Measurements from ENCODE around the gene DFFB. TPM values are rescaled to one million over a fixed set of nuclear protein-coding genes. Genes with fewer than 3 reads are reported as not detected.

The DFFB gene
- total and polyA plus RNA-seq, 2 donors (not counting 3 experiments of a cell fraction or from before 2014, with no cell fraction given), result 11.7 to 11.8 TPM

GRCh38 chr1:3922851-3923250 lies 65.6 kb downstream of the DFFB start:
- DNase-seq (ENCODE audit: low read depth, low spot score) (no peak), FAIRE-seq (no peak)
- no peak overlapping the region for H3K9ac ChIP-seq (replicated peaks; ENCODE audit: extremely low read depth, insufficient read depth, low read length)
- BruUV-seq (replicated peaks), result no TSS peak
- no peaks in the 10 kb centered on the region for H3K9me1 ChIP-seq (replicated peaks; ENCODE audit: control insufficient read depth, extremely low read depth, insufficient read depth, low read length)
- no peaks in the 10 kb centered on the region for H3K27me3 ChIP-seq (ENCODE audit: control insufficient read depth in 2 of 2, insufficient read depth in 2 of 2, low read length in 2 of 2)
- no peak overlapping the region for H3K4me3 ChIP-seq (replicated peaks in 1 of 3; ENCODE audit: insufficient read depth in 1 of 3, low read depth in 1 of 3, low read length in 3 of 3)
- H3K4me1 ChIP-seq (ENCODE audit: control insufficient read depth, extremely low read depth, insufficient read depth, low read length), result no peaks in the 10 kb centered on the region
- H2AFZ ChIP-seq (ENCODE audit: low read depth, low read length), result no peak overlapping the region
- no peaks in the 10 kb centered on the region for H3K36me3 ChIP-seq (ENCODE audit: control insufficient read depth in 2 of 2, extremely low read depth in 1 of 2, insufficient read depth in 2 of 2, low read length in 2 of 2)
- POLR2A ChIA-PET, result no interaction called here
- no peaks in the 10 kb centered on the region for H4K20me1 ChIP-seq (replicated peaks; ENCODE audit: control insufficient read depth, extremely low read depth, insufficient read depth, low read length)
- no peak overlapping the region for H3K27ac ChIP-seq (ENCODE audit: insufficient read depth, low read depth, low read length)
- TF ChIP-seq GATA2 (IDR thresholded peaks at IDR 0.05; ENCODE audit: insufficient read depth, insufficient read length, low read depth, low read length) (no peak), EZH2 (IDR thresholded peaks at IDR 0.05; ENCODE audit: borderline replicate concordance, low read depth, low read length, severe bottlenecking) (no peak), FOS (IDR thresholded peaks at IDR 0.05; ENCODE audit: borderline replicate concordance, insufficient read depth, low read length) (no peak), JUN (IDR thresholded peaks at IDR 0.05; ENCODE audit: borderline replicate concordance, insufficient read depth, insufficient read length, low read depth) (no peak), MAX (IDR thresholded peaks at IDR 0.05; ENCODE audit: insufficient read depth, insufficient read length) (no peak), MYC (IDR thresholded peaks at IDR 0.05; ENCODE audit: low read depth, low read length) (no peak), POLR2A (IDR thresholded peaks at IDR 0.05; ENCODE audit: low read depth, low read length) (no peak), POLR2AphosphoS5 (IDR thresholded peaks at IDR 0.05; ENCODE audit: insufficient read depth, low read depth, low read length) (no peak), CTCF (IDR thresholded peaks at IDR 0.05; ENCODE audit: extremely low read depth in 1 of 2, insufficient read depth in 1 of 2, low read depth in 1 of 2, low read length in 2 of 2) (no peak)
- dilution Hi-C loops (cut with MboI; ENCODE audit: extremely low pct_ligation_motif_present, low sequenced_read_pairs) (no loop called here), intact Hi-C loops (cut with micrococcal nuclease) (no loop called here)
- no peak overlapping the region for H3K4me2 ChIP-seq (ENCODE audit: insufficient read depth, low read length)
- CTCF ChIA-PET, result no interaction called here
- no peaks in the 10 kb centered on the region for H3K9me3 ChIP-seq (replicated peaks; ENCODE audit: control insufficient read depth, insufficient read depth, low read length)
- H3K79me2 ChIP-seq (ENCODE audit: control insufficient read depth, insufficient read depth, low read length), result no peaks in the 10 kb centered on the region
